ENCODE results near the gene PVALEF. TPM values are rescaled to one million over a fixed set of nuclear protein-coding genes. Genes with fewer than 3 reads are reported as not detected.

The PVALEF gene
- total RNA-seq, 1 donor: not detected

DNA sequence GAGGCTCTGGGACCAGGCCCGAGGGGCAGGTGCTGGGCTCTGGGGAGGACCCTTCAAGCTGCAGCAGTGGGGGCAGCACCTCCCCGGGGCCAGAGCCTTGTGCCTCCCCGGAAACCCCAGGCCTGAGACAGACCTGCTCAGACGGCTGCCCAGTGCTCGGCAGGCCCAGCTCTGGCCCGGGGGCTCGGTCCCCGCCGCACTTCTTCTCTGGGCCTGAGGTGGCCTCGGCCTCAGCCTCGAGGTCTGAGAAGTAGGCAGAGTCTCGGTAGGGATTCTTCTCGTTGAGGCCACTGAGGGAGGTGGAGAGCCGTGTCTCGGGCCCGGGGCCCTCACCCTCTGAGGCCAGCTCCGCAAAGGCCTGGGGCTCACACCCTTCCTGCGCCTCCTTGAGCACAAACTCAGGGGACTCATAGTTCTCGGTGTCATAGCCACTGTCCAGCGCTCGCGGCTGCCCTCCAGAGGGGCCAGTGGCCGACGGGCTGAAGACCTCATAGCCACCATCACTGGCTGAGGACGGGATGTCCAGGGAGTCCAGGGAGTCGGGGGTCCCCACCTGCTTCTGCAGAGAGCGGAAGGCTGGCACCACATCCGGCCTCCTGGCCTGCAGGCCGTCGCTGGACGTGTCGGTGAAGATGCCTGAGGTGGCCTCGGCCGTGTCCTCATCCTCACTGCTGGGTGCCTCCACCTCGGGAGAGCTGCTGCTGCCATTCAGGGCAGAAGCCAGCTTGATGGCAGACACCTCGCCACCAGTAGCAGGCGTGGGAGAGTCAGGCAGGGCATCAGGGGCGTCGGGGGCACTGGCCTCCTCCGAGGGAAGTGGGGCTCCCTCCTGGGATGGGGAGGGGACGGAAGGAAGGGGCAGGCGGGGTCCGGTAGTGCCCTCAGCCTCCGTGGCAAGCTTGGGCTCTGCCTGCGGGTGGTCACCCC lies 44.3 kb upstream of the PVALEF start:
- no peak for DNase-seq (ENCODE audit: insufficient read length, low spot score, missing footprints)
- TF ChIP-seq, protein P1, sequence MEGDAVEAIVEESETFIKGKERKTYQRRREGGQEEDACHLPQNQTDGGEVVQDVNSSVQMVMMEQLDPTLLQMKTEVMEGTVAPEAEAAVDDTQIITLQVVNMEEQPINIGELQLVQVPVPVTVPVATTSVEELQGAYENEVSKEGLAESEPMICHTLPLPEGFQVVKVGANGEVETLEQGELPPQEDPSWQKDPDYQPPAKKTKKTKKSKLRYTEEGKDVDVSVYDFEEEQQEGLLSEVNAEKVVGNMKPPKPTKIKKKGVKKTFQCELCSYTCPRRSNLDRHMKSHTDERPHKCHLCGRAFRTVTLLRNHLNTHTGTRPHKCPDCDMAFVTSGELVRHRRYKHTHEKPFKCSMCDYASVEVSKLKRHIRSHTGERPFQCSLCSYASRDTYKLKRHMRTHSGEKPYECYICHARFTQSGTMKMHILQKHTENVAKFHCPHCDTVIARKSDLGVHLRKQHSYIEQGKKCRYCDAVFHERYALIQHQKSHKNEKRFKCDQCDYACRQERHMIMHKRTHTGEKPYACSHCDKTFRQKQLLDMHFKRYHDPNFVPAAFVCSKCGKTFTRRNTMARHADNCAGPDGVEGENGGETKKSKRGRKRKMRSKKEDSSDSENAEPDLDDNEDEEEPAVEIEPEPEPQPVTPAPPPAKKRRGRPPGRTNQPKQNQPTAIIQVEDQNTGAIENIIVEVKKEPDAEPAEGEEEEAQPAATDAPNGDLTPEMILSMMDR (IDR thresholded peaks at IDR 0.05; ENCODE audit: extremely low read depth, low read depth, low read length): no peak

GRCh38 chr17:81121841-81122733 lies 43.2 kb upstream of the PVALEF start:
- Histone ChIP-seq H2AFZ (ENCODE audit: low read length) (no peak overlapping the region), H4K20me1 (ENCODE audit: insufficient read depth, low read length) (peaks cover 3% of the 10 kb centered on the region), H3K4me1 (ENCODE audit: insufficient read depth, low read length) (no peaks in the 10 kb centered on the region), H3K79me2 (ENCODE audit: insufficient read depth, low read length) (no peaks in the 10 kb centered on the region), H3K4me3 (ENCODE audit: insufficient read depth, low read length) (no peak overlapping the region), H3K9me3 (ENCODE audit: low read depth, low read length) (no peaks in the 10 kb centered on the region), H3K36me3 (ENCODE audit: insufficient read depth, low read length) (no peaks in the 10 kb centered on the region), H3K27me3 (ENCODE audit: insufficient read depth, low read length) (peaks cover 9% of the 10 kb centered on the region), H3K4me2 (ENCODE audit: insufficient read depth, low read length) (no peak overlapping the region), H3K27ac (ENCODE audit: low read depth, low read length) (no peak overlapping the region)
- TF ChIP-seq, protein P1 (IDR thresholded peaks at IDR 0.05; ENCODE audit: extremely low read depth, low read depth, low read length): no peak
- DNase-seq (ENCODE audit: insufficient read length, low spot score, missing footprints): no peak

More for the DNA sequence above, 44.3 kb upstream of the PVALEF start:
- no peak overlapping the region for H3K4me3 ChIP-seq (ENCODE audit: insufficient read depth, low read length)
- peaks cover 7% of the 10 kb centered on the region for H3K27me3 ChIP-seq (ENCODE audit: insufficient read depth, low read length)
- no peaks in the 10 kb centered on the region for H3K9me3 ChIP-seq (ENCODE audit: low read depth, low read length)
- H4K20me1 ChIP-seq (ENCODE audit: insufficient read depth, low read length): peaks cover 3% of the 10 kb centered on the region
- no peaks in the 10 kb centered on the region for H3K4me1 ChIP-seq (ENCODE audit: insufficient read depth, low read length)
- no peaks in the 10 kb centered on the region for H3K36me3 ChIP-seq (ENCODE audit: insufficient read depth, low read length)
- no peaks in the 10 kb centered on the region for H3K79me2 ChIP-seq (ENCODE audit: insufficient read depth, low read length)
- no peak overlapping the region for H3K27ac ChIP-seq (ENCODE audit: low read depth, low read length)
- no peak overlapping the region for H2AFZ ChIP-seq (ENCODE audit: low read length)
- no peak overlapping the region for H3K4me2 ChIP-seq (ENCODE audit: insufficient read depth, low read length)

DNA sequence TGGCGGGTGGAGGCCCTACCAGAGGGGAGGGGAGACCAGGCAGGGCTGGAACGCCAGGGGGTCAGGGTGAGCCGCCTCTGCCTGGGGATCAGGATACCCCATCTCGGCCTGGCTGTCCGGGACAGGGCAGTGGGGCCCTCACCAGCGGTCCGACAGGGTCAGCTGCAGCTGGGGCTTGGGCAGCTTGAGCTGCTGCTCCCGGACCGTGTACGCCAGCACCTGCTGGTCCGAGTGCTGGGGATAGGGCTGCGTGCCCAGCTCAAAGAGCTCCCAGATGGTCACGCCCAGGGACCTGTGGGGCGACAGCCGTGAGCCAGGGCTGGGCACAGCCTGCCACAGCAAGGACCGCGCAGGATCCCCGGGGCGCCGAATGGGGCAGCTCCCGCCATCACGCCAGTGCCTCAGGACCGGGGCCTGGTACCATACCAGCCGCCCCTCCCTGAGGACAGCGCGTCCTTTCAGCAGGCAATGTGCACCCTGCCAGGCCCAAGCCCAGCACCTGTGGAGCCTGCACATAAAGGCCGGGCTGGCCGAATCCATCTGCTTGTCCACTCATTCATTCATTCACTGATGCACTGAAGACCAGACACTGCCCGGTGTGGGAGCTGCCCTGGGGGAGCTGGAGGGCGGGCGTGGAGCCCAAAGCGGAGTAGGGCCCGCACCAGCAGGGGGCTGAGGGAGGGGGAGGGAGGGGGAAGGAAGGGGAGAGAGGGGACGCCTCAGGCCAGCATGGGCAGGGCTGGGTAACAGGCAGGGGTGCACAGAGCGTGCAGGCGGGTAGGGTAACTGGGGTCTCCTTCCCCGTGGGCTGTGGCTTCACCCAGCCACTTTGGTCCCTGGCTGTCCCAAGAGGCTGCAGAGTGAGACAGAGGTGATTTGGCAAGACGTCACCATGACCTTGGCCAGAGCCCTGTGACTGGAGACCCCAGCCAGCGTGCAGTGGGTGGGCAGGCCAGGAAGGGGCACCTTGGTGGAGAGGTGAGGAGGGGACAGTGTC lies 42.0 kb upstream of the PVALEF start:
- peak; percentile 91 for DNase-seq (ENCODE audit: insufficient read length, low spot score, missing footprints)
- Histone ChIP-seq H3K27me3 (ENCODE audit: insufficient read depth, low read length) (peaks cover 9% of the 10 kb centered on the region), H3K79me2 (ENCODE audit: insufficient read depth, low read length) (no peaks in the 10 kb centered on the region), H2AFZ (ENCODE audit: low read length) (no peak overlapping the region), H3K27ac (ENCODE audit: low read depth, low read length) (no peak overlapping the region), H3K4me1 (ENCODE audit: insufficient read depth, low read length) (no peaks in the 10 kb centered on the region), H4K20me1 (ENCODE audit: insufficient read depth, low read length) (peaks cover 3% of the 10 kb centered on the region), H3K9me3 (ENCODE audit: low read depth, low read length) (no peaks in the 10 kb centered on the region), H3K36me3 (ENCODE audit: insufficient read depth, low read length) (no peaks in the 10 kb centered on the region), H3K4me3 (ENCODE audit: insufficient read depth, low read length) (no peak overlapping the region), H3K4me2 (ENCODE audit: insufficient read depth, low read length) (no peak overlapping the region)
- TF ChIP-seq, protein P1 (IDR thresholded peaks at IDR 0.05; ENCODE audit: extremely low read depth, low read depth, low read length): no peak
